ENCODE data around the gene CHRDL1.

DNA sequence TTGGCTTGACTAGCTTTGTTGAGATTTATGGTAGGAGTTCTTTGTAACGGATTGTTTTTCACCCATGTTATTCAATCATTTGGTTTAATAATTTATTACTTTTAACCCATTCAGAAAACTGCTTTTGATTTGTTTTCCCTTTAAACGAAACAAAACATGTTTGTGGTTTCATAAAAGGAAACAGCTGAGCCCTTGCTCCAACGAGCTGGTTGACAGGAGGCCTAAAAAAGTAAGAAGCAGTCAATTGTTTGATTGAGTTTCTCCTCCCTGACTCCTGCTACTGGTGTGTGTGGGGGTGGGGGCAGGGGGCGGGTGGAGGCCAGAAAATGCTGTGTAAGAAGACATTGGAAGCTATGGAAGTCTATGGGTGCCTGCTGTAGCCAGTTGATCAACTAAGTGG lies 102.8 kb downstream of the CHRDL1 start:
- TF ChIP-seq, protein P1, sequence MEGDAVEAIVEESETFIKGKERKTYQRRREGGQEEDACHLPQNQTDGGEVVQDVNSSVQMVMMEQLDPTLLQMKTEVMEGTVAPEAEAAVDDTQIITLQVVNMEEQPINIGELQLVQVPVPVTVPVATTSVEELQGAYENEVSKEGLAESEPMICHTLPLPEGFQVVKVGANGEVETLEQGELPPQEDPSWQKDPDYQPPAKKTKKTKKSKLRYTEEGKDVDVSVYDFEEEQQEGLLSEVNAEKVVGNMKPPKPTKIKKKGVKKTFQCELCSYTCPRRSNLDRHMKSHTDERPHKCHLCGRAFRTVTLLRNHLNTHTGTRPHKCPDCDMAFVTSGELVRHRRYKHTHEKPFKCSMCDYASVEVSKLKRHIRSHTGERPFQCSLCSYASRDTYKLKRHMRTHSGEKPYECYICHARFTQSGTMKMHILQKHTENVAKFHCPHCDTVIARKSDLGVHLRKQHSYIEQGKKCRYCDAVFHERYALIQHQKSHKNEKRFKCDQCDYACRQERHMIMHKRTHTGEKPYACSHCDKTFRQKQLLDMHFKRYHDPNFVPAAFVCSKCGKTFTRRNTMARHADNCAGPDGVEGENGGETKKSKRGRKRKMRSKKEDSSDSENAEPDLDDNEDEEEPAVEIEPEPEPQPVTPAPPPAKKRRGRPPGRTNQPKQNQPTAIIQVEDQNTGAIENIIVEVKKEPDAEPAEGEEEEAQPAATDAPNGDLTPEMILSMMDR (IDR thresholded peaks at IDR 0.05): no peak
- TF ChIP-seq POLR2A (IDR thresholded peaks at IDR 0.05): no peak

Data from heart left ventricle (tissue), 13 donors.